Fibroblast of skin of scalp (primary cell): ENCODE measurements around the gene YBX3.

Experiments
- DNase-seq: peaks from one replicate; pipeline ENCODE4 v3.0.0-alpha.2; 2013

Gene YBX3

DNA sequence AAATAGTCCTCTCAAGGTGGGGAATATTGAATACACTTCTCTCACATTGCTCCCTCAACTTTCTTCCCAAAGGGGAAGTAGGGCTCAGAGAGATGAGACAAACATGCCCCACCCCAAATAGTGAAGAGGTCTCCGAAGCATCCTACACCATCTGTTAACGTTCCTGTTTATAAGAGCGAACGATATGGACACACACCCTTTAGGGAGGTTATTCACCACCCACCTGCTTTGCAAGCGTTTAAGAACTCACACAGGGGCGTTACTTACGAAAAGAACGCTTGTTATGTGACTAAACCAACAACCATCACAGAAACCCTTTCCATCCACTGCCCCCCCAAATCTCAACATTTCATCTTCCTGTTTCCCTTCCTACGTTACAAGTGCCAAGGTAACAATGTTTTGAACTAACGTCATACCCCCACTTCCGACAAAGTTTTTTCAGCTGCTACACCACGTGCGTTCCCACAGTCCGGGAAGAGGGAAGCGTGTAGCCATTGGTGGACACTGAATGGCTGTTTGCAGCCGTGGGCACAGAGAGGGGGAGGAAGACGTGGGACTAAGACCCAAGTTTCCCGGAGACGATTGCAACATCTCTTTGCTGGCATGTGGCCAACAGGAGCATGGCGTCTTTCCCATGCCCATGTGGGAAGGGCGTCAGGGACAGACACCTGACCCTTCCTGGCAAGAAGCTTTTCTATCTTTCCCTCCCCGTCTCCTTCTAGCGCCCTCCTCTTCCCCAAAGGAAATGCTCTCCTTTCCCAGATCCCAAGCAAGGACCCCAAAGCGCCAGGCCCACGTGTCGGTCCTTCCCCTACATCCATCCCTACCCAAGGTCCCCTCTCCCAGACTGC, 1.2 kb downstream of the YBX3 start:
- peak; percentile 90 for DNase-seq

DNA sequence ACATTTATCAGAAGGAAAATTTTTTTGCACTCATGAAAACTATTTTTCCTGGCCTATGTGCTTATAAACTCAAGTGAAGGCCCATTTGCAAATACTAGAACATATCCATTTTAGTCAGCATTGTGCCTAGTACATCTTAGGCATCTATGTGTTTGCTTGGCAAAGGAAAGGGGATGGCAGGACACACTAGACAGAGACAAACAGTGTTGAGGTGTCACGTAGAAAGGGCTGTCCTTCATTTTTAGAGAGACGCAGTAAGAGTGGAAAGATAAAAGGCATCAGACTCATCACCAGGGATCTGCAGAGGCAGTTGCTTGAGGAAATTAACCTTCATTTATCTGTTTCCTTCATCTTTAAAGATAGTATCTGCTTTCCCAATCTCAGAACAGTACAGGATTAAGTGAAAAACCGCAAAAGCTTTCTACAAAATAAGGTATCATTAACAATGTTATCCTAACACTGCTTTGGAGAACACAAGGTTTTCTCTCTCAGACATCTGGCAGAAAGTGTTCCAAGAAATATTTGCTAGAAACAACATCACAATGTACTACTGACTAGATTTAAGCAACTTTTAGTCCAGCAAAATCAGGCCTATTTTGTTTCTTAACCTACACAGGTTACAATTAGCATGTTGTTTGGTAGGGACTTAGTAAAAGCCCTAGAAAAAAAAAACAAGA, 2.0 kb downstream of the YBX3 start:
- DNase-seq = no peak

DNA sequence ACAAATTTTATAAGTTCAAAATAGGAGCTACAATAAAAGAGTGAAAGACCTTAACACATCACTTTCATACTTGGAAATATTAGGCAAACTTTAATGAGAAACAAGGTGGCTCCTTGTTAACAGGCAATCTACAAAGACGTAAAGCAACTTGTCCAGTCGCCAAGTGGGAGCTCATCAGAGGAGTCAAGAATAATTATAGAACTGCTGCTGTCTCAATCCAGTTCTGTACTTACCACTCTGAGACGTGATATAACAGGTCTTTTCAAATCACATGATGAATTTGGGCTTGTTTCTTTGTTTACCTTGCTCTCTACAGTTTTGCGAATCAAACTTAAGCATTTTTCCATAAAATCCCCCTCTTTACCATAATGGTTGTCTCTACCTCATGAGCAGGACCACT, 3.6 kb downstream of the YBX3 start:
- DNase-seq = no peak

DNA sequence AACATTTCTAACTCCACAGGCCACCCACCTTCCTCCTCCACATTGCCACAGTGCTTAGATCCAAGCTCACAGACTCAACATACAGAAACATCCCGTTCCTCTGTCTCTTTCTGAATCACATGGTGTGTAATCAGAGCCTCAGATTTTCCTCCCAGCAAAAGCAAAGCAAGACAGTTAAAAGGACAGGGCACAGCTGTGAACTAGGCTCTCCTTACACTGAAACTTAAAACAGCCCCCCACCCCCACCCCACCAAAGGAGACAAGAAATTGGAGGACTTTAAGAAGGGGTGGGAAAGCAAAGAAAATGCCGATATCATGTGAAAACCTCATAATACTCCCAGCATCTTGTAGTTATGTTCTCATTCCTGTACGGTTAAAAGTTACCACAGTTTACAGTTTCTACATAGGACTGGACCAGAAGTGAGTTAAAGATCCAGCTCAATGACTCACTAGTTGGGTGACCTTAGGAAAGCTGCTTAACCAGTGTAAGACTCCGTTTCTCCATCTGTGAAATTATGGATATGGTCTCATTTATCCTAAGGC, 4.8 kb downstream of the YBX3 start:
- peak; percentile 42 for DNase-seq

- no peak for DNase-seq
Observed at GRCh38 chr12:10717410-10717809, 5.7 kb downstream of the YBX3 start.

DNA sequence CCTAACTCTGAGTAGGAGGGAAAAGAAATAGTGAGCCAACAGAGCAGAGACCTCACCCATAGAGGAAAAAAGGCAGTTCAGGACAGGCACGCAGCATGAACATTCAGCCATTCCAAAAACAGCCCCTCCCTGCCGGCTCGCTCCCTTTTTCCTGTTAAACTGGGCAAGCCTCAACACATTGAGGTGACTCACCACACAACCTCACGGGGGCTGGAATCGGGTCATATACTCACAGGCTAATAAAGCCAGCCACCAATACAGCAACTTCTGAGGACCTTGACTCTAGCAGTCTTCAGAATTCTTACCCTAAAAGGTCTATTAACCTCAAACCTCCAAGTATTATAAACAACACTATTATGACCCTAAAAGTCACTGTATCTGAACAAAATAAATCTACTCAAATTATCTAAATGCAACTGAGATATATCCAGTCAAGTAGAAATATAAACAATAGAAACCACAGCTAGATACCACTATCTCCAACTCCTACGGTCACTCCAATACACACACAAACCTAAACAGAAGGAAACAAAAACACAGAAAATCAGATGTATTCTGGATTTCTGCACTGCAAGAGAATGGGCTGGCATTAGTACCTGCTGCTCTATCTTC, 6.3 kb downstream of the YBX3 start:
- peak; percentile 83 for DNase-seq

GRCh38 chr12:10716277-10716676, 6.8 kb downstream of the YBX3 start:
- DNase-seq = no peak

DNA sequence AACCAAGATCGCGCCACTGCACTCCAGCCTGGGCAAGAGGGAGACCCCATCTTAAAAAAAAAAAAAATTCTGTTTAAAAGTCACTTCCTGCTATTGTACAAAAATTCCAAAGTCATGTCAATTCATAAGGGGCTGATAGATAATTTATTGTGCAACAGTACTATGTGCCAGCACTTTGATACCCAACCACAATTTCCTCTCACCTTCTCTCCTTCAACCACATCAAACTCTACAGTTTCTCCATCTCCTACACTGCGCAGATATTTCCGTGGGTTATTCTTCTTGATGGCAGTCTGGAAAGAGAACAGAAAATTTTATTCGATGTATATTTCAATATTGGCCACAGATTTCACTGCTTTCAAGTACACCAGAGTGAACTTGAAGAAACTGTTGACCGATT, 7.6 kb downstream of the YBX3 start:
- DNase-seq = no peak

DNA sequence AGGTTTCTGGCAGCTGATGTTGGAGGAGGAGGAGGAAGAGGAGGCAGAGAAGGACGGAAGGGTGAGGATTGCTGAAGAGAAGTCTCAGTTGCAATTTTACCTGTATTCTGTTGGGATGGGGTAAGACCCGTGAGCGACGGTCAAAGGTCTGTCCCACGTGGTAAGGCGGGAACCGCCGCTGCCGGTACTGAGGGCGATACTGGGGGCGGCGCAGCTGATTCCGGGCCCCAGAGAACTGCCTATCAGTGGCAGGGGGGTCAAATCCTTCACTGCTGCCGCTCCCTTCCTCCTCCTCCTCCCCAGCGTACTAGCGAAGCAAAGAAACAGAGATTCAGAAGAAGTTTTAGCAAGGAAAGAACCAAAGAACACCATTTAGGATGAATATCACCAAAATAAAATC, 13.3 kb downstream of the YBX3 start:
- DNase-seq = no peak

- no peak for DNase-seq
Observed at GRCh38 chr12:10708862-10709261, 14.3 kb downstream of the YBX3 start.

DNA sequence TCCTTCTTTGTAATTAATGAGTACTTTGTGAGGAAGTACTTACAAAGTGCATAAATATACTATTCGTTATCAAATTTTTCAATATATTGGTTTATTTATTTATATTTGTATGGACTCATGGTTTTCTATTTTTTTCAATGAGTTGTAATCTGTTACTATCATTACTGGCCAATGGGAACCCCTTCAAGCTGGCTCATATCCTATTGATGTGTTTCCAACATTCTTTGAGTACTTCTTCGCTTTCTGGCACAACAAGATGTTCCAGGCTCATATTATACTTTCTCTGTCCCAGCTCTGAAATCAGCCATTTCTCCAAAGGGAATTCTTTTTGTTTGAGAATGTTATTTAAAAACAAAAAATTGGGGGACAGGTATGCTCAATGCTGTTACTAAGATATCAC, 17.5 kb downstream of the YBX3 start:
- no peak for DNase-seq

- no peak for DNase-seq
Observed at GRCh38 chr12:10701843-10702242, 21.3 kb downstream of the YBX3 start.

GRCh38 chr12:10701131-10701681, 21.9 kb downstream of the YBX3 start:
- DNase-seq = peak; percentile 8

- DNase-seq = no peak
Observed at GRCh38 chr12:10700581-10700980, 22.5 kb downstream of the YBX3 start.

DNA sequence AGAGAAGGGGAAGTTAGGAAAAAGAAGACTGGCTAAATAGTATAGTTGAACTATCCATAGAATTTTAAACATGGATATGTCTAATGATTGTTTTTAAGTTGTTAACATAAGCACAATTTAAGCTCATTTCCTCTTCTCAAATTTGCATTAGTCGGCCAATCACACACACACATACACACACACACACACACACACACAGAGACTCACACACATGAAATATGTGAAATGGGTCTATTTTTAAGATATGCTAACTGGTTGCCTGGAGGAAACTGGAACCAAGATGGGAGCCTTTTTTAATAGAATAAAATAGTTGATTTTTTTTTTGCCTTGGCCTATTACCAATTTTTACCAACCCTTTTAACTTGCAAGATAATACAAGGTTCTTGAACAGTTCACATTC, 25.3 kb downstream of the YBX3 start:
- DNase-seq = no peak

DNA sequence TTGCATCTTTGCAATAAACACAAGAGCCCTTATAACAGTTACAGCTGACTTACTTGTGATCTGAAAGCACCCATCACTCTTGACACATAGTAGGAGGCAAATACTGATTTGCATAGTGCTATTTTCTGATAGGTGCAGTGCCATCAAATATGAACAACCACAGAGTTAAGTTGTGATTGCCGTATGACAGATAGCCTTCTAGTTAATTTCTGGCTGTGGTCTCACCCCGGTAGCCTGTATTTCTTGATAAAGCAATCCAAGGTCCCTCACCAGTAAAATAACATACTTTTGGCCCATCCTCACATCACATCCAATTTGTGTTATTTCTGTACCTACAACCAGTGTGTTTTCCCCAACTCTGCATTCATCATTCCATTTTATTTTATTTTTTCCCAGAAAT, 26.0 kb downstream of the YBX3 start:
- DNase-seq = no peak

- DNase-seq = peak; percentile 19
Observed at GRCh38 chr12:10690906-10691305, 32.2 kb downstream of the YBX3 start.

- DNase-seq = no peak
Observed at GRCh38 chr12:10689146-10689545, 34.0 kb downstream of the YBX3 start.

DNA sequence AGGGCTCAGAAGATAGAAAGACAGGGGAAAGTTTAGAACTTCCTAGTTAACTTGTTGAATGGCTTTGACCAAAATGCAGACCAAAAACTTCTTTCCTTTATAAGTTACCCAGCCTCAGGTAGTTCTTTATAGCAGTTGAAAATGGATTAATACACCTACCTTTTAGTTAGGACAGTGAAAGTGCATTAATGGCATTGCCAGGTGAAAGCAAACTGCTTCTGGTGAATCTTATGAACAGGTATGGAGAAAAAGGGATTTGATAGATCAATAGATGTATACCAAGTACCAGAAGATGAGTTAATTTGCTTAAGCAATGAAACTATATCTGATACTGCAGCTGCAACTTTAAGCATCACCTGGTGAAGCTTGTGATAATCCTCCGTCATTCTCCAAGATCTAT, 35.1 kb downstream of the YBX3 start:
- DNase-seq = no peak

DNA sequence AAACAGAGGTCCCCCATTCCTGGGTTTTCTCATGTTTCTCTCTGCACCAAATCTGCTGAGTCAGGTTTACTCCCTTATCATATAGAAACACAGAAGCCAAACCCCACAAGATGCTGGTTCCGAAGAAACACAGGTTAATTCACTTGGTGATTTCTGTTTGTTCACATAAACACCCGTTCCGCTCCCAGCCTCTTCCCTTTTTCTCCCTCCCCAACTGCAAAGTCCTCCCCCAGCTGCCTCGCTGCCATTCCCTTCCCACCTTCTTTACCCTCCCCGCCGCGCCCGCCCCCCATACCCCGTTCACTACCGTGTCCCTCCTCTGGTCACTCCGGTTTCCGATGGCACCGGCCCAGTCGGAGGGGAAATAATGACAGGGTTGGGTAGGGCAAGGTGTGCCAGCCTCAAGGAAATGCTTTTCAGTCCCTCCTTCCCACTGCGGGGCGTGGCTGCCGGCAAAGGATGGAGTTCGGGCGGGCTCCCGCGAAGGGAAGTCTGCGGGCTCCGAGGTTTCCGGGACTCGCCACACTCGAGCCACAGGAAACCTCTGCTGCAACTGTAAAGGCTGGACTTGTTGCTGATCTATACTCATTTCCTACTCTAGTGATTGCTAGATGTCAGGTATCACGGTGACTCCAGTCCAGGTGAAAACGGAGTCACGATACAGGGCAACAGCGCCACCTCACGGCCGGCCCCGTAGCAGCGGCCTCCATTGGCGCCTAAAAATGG, 49.3 kb downstream of the YBX3 start, which contains the start of gene STYK1:
STYK1 (minus strand) TSS at position 394 of the 726 bp plus-strand sequence. CDS start 39,434 bp downstream, outside the sequence.
- peak; percentile 26 for DNase-seq

DNA sequence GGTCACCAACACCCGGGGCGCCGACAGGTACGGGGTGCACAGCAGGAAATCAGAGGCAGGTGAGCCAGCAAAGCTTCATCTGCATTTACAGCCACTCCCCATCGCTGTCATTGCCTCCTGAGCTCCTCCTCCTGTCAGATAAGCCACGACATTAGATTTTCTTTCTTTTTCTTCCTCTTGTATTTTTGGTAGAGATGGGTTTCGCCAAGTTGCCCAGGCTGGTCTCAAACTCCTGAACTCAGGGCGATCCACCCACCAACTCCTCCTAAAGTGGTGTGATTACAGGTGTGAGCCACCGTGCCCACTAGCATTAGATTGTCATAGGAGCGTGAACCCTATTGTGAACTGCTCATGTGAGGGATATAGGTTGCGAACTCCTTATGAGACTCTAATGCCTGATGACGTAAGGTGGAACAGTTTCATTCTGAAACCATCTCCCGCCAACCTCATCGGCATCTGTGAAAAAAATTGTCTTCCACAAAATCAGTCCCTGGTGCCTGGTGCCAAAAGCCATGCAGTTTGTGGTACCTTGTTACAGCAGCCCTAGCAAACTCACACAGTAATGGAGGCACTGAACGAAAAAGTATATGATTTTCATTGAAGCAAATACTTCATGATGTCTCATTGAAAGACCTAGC, 50.8 kb downstream of the YBX3 start:
- no peak for DNase-seq

DNA sequence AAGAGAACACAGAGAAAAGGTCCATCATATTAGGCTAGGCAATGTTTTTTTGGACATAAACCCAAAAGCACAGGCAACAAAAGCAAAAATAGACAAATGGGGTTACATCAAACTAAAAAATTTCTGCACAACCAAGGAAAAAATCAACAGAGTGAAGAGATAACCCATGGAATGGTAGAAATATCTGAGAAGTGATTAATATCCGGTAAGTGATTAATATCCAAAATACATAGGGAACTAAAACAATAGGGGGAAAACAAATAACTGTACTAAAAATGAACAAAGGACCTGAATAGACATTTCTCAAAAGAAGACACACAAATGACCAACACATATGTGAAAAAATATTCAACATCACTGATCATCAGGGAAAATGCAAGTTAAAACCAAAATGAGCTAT, 53.6 kb downstream of the YBX3 start:
- DNase-seq = no peak
